GM21526 (cell line): ENCODE measurements around the gene SRCIN1.
"Not testable (repeated sequence)": the region's sequence is repeated elsewhere in the genome, so short reads cannot be mapped to it uniquely, and the experiment has no call there.

ENCODE experiments used
- ATAC-seq: cut with Tn5 transposase; IDR thresholded peaks from one replicate; pipeline ENCODE4 v1.9.1; 2021; ENCODE audit warnings: moderate library complexity; ENCODE audit not compliant: unreplicated experiment, low FRiP score

The SRCIN1 gene

DNA sequence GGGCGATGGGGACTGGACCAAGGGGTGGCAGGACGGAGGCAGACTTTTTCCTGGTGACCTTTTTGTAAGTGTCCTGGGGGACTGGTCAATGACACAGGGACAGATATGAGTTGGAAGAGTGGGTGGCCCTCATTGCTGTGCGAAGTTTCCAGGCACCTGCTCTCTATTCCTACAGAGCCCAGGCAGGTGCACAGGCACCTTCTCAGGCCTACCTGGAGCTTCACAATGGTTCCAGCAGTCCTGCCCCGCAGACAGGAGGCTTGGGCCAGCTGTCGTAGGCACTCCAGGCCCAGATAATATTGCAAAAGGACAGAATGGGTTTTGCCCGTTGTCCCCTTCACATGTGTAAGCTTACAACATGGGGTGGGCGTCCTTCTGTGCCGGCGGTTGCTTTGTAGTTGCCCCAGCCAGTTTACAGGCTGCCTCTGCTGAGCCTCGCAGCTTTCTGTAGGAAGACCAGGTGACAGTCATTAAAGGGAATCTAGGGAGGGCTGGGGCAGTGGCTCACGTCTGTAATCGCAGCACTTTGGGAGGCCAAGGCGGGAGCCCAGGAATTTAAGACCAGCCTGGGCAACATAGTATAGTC lies 93.2 kb downstream of the SRCIN1 start:
- no peak for ATAC-seq

DNA sequence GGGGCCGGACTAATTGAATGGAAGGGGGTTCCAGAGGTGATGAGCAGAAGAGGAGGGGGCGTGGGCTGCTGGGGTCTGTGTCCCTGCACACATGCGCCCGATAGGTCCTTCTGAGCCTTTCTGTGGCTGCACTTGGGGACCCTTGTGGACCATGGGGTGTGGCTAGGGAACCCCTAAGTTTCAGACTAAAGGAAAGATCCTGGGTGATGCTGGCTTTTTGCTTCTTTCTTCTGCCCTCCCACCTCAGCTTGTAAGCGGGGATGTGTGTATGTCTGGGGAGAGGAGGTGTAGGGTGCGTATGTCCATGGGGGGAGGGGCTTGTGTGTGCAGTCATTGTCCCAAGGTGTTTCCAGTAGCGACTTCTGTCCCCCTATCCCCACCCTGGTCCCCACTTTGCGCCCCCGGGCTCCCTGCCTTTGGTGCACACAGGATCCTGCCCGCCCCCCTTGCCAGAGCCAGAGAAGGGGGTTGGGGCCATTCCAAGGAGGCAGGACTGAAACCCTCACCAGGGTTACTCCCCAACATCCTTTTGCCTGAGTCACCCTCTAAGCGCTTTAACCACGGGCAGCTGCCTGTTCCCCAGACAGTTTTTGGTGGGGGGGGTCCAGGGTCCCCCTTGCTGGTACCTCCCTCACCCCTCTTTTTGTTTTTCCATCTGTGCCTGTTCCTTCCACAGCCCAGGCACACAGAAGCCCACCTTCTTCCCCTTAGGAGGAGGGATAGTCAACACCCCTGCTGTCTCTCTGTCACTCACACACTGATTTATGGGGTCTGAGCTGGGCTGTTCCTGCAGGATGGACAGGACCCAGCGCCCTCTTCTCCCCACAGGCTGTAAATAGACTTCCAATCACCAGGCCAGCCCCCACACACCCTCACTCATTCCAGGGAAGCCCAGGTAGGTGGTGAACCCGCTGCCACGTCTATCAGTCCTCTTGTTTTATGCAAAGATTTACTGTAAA lies 94.3 kb downstream of the SRCIN1 start:
- no peak for ATAC-seq

DNA sequence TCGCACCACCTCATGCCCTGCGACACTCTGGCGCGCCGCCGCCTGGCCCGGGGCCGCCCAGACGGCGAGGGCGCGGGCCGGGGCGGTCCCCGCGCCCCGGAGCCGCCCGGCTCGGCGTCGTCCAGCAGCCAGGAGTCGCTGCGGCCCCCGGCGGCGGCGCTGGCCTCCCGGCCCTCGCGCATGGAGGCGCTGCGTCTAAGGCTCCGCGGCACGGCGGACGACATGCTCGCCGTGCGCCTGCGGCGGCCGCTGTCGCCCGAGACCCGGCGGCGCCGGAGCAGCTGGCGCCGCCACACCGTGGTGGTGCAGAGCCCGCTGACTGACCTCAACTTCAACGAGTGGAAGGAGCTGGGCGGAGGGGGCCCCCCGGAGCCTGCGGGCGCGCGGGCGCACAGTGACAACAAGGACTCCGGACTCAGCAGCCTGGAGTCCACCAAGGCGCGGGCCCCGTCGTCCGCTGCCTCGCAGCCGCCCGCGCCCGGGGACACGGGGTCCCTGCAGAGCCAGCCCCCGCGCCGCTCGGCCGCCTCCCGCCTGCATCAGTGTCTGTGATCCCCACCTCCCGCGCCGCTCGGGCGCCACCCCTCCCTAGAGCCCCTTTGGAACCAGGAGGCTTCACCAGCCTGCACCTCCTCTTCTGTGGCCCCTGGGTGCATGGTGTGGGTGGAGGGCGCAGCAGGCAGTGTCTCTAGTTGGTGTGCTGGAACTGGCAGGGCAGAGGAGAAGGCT lies 95.2 kb downstream of the SRCIN1 start:
- no peak for ATAC-seq

DNA sequence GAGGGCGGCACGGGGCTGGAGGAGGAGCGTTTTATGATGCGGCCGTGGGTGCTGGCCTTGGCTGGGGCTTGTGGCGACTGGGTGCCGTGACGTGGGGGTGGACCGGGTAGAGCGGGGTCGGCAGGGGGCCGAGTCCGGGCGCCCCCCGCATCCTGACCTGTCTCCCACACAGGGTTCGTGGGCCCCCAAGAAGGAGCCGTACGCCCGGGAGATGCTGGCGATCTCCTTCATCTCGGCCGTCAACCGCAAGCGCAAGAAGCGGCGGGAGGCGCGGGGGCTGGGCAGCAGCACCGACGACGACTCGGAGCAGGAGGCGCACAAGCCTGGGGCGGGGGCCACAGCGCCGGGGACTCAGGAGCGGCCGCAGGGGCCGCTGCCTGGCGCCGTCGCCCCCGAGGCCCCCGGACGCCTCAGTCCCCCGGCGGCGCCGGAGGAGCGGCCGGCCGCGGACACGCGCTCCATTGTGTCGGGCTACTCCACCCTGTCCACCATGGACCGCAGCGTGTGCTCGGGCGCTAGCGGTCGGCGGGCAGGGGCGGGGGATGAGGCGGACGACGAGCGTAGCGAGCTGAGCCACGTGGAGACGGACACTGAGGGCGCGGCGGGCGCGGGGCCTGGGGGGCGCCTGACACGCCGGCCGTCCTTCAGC lies 95.9 kb downstream of the SRCIN1 start:
- no peak for ATAC-seq

DNA sequence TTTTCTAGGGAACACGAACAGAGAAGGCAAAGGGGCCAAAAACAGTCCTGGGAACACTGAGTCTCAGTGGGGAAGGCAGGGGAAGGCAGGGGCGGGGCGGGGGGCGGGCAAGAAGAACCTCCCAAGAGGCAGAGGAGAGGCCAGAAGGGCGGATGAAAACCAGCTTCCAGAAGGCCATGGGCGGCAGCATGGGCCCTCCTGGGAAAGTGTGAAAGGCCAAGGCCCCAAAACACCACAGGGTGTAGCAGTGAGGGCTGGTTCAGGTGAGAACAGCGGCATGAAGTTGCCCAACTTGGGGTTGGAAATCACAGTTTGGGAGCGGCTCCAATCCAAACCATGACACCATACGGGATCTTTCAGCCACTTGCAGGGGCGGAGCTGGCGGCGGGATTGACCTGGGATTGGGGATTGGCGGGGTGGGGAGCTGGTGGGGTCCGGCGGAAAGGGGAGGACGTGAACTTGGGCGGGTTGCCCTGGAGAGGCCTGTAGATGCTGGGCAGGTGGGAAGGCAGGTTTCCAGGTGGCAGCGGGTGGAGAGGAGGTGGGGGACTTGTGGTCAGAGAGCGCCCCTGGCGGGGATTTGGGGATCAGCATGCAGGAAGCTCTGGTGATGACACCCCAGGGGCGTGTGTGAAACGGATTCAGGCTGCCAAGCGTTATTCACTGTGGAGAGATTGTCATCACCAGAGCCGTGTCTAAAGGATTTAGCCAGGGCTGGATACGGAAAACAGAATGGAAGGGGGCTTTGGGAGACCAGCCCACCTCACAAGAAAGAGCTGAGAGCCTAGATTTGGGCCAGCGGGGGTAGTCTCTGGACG lies 96.6 kb downstream of the SRCIN1 start:
- no peak for ATAC-seq

DNA sequence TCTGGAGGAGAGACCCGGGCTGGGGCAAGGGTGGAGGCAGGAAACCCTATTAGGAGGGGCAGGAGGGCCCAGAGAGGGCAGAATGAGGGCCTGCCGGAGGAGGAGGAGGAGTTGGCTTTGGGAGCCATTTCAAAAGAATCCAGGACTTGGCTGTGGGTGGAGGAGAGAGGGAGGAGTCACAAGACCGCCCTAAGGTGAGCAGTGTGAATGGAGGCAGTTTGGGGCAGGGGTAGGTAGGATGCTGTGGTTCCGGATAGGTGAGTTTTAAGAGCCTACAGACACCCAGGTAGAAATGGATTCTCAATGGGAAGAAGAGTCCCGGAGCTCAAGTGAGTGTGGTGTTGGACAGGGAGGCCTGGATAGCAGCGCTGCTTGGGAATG lies 97.2 kb downstream of the SRCIN1 start:
- ATAC-seq, result no peak

DNA sequence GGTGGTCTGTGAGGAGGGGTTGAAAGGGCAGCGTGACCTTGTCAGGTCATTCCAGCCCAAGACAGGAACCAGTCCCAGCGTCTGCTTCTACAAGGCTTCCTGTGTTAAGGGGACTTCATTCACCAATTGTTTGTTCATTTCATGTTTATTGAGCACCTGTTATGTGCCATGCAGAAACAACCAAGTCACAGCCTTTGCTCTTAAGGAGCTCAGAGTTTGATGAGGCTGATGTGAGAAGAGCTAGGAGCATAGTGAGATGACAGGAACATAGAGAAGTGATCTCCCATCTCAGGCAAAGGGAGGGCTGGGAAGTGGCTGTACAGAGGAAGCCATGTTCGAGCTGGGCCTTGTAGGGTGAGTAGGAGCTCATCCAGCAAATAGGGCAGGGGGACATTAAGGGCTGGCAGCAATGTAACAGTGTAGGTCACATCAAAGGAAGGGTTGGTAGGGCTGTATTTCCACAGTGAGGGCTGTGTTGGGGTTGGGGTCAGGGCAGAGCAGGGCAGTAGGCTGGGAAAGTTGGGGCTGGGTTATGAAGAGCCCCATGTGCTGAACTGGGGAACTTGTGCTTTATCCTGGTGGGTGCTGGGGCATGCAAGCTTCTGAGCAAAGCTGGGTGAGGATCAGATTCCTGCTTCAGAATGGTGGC lies 97.7 kb downstream of the SRCIN1 start:
- no peak for ATAC-seq

DNA sequence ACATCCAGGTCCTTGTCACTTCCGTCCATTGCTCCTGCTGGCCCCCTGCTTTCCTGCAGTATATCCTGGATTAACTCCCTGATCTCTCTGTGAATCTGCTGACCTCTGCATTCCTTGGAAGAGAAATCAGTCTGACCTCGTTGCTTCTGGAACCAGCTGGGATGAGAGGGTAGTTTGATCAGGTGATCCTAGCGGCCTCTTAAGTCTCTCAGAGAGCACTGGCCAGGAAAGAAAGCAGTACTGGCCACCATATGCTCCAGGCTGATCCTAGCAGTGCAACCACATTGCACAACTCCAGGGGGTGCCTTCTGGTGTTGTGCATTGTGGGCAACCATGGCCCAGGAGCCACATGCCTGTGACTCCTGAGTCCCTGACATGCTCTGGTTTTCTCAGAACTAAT lies 98.3 kb downstream of the SRCIN1 start:
- no peak for ATAC-seq

DNA sequence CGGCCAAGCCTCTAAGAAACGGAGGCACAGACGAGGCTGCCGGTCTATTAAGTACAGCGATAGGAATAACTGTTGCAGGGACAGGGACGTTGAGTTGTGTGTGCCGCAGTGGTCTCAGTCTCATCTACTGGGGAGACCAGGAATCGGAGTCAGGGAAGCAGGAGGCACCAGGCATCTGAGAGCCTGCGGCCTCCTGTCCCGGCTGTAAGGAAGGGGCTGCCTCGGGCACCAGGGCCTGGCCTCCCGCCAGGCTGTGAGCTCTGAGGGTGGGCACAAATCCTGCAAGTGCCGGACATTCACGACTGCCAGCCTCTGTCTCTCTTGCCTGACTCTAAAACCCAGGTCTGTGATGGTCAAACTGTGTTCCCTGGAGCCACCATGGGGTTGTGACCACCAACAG lies 101.5 kb downstream of the SRCIN1 start:
- no peak for ATAC-seq

DNA sequence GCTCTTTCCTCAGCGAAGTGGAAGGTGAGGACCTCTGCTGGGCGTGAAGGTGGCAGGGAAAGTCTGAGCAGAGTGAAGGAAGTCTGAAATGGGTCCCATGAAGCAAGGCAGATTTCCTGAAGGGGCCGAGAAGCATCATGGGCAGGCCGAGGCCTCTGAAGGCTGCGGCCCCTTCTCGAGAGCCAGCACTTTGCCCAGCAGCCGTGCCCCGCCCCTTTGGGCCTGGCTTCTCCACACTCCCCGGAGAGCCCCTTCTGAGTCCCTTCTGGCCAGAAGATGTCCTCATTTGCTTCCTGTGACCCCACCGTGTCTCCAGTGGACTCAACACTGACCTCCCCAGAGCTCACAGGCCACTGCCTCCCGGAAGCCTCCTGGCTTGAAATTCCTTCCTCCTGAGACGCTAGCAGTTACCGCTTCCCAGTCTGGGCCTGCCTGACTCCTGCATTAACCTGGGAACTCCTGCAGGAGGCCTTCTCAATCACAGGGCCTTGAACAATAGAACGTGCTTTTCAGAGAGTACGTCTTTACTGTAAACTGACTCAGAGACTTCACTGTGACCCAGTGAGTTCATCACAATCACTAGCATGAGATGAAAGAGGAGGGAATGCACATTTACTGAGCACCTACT lies 102.4 kb downstream of the SRCIN1 start:
- not testable (repeated sequence) for ATAC-seq

DNA sequence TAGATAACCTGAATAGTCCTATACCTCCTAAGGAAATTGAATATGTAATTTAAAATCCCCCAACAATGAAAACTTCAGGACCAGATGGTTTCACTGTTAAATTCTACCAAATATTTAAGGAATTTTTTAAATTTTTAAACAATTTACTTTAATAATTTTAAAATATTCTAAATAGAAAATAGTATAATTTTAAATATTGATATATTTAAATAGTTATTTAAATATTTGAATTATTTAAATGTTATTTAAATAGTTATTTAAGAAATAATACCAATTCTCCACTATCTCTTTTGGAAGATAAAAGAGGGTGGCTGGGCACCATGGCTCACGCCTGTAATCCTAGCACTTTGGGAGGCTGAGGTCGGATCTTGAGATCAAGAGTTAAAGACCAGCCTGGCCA lies 104.0 kb downstream of the SRCIN1 start:
- not testable (repeated sequence) for ATAC-seq

DNA sequence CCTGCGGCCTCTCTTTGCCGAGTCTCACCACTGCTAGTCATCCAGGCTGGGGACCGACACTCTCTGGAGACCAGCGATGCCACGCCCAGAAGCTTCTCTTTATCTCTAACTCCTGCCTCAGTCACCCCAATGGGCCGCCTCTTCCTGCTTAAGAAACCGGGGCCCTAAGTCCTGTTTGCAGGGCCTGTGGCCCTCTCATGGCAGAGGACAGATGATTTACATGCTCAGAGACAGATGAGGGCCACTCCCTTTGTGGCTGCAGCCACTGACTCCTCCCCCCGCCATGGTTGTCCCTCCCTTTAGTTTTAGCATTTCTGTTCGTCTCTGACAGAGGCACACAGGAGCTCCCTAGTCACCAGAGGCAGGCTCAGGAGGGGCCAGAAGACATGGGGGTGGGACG lies 106.5 kb downstream of the SRCIN1 start:
- not testable (repeated sequence) for ATAC-seq

DNA sequence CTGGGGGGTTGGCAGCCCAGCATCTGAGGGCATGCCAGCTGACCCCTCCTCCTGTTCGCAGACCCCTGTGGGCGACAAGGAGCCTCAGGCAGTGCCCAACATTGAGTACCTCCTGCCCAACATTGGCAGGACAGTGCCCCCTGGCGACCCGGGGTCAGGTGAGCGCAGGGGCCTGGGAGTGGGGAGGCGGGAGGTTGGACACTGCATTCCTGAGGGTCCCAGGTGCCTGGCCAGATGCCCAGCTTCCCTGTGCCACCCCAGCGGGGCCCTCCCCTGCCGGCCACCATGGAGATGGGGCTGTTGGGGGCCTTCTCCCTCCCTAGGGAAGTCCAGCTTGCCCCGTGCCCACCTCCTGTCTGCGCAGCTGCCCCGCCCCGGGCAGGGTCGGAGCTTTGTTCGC lies 107.4 kb downstream of the SRCIN1 start:
- no peak for ATAC-seq

DNA sequence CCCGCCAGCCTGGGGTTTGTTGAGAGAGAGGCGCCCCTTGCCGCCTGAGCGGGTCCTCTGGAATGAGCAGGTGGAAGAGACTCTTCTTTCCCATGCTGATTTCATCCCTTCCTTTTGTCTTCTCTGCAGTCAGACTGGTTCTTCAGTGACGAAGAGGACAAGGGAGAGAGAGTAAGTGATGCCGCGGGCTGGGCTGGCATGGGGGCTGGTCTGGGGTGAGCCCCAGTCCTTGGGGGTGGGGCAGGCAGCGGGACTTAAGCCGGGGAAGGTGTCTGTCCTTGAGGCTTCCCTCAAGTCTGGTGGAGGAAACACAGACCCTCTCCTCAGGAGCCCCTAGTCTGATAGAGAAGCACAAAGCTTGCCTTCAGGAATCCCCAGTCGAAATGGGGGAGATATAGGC lies 108.1 kb downstream of the SRCIN1 start:
- ATAC-seq, result not testable (repeated sequence)

DNA sequence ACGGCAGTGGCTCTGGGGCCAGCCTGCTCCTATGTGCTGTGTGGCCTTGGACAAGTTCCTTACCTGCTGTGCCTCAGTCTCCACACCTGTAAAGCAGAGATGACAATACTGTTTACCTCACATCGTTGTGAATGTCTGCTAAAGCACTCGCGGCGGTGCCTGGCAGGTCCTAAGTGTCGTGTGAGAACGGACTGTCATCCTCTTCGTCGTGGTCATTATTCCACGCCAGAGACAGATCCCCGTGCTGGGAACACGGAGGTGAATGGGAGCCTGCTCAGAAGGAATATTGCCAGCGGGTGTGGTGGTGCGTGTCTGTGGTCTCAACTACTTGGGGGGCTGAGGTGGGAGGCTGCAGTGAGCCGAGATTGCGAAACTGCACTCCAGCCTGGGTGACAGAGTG lies 111.6 kb downstream of the SRCIN1 start:
- ATAC-seq, result not testable (repeated sequence)

DNA sequence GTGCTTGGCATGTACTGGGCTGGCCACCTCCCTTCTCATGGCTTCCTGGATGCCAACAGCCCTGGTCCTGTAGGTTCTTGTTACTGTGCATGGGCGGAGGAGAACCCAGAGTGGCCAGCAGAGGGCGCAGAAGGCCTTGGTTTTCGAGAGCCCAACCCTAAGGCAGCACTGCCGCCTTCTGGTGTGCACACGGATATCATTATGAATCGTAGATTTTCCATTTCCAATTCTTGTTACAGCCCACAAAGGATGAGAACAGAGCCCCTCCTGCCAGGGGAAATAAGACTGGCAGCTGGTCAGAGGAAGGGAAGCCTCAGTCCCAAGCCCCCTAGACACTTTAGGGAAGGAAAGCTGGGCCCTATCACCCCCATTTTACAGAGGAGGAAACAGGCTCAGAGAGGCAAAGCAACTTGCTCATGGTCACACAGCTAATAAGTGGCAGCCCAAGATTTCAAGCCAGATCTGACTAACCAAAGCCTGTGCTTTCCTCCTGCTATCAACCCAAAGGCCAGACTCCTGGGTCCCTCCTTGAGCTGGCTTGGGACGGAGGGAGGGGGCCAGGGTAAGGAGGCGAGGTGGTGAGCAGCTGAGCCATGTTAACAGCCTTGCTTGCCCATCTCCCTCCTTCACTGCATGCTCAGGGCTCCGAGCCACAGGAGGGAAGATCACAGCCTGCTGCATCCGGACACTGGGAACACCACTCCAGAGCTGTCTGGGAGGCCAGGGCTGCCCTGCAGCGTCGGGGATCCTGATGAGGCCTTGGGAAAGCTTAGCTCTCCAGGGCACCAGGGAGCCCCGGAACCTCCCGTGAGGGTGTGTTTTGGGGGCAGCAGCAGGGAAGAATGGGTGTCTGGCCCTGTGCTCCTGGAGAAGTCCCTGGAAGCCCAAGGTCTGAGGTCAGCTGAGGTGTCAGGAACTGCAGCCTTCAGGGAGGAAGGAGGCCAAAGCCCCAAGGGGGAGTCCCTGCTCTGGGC lies 113.4 kb downstream of the SRCIN1 start:
- not testable (repeated sequence) for ATAC-seq

DNA sequence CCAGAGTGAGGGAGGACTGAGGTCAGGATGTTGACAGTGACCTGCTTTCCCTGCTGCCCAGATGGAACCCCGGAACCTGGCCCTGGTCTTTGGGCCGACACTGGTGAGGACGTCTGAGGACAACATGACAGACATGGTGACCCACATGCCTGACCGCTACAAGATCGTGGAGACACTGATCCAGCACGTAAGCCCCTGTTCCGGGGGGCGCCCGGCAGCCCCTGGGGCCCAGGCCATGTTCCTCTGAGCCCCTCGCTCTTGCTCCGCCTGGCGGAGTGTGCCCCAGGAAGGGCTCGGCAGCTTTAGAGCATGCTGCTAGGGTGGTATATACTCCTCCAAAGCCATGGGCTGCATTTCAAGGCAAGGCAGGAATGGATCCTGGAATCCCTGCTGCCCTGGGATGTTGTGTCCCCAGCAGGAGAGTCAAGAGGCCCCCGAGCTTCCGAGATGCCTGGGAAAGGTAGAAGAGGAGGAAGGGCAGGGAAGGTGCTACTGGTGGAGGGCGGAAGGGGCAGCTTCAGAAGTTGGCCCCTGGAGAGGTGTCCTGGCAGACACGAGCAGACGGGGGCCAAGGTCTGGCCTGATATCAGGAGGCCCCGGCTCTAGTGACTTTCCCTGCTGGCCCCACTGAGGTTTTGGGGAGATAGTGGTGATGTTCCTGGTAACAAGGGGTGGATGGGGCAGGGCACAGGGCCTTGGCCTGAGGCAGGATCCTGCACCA lies 114.2 kb downstream of the SRCIN1 start:
- not testable (repeated sequence) for ATAC-seq
